Brain microvascular endothelial cell (primary cell): ENCODE data around the gene LTBP1.

Experiments used
- DNase-seq: peaks from one replicate; pipeline ENCODE4 v3.0.0-alpha.2; 2020
- H3K27ac ChIP-seq: fragments of 250-450 bp; sonication (Bioruptor Pico); 2 replicates; pipeline ENCODE4 v1.5.1; 2020; ENCODE audit warnings: mild to moderate bottlenecking, moderate library complexity
- H3K27me3 ChIP-seq: fragments of 250-450 bp; sonication (Bioruptor Pico); replicated peaks from 2 replicates; pipeline ENCODE4 v1.5.1; 2020; ENCODE audit warnings: mild to moderate bottlenecking
- H3K36me3 ChIP-seq: fragments of 250-450 bp; sonication (Bioruptor Pico); replicated peaks from 2 replicates; pipeline ENCODE4 v1.5.1; 2020; ENCODE audit warnings: mild to moderate bottlenecking
- H3K4me3 ChIP-seq: 2 replicates; pipeline ENCODE4 v1.5.1; 2011; ENCODE audit warnings: low read depth, mild to moderate bottlenecking, control low read depth, low read length, moderate library complexity
- in situ Hi-C: cut with HindIII; loops from 2 replicates; pipeline ENCODE4 v1.10.0; 2017; ENCODE audit warnings: low sequenced_read_pairs, low pct_ligation_motif_present
- TF ChIP-seq, protein P1 (sequence below): IDR thresholded peaks from 2 replicates; pipeline ENCODE4 v1.5.1; 2011; ENCODE audit warnings: low read depth, mild to moderate bottlenecking, moderate library complexity, low read length, control low read depth, inconsistent platforms; ENCODE audit errors: missing control alignments

Gene LTBP1

GRCh38 chr2:33060405-33060804 is 113.7 kb downstream of the LTBP1 start:
- no peaks in the 10 kb centered on the region for H3K27me3 ChIP-seq
- in situ Hi-C loops: no loop called here
- no peak for DNase-seq
- TF ChIP-seq, protein P1, sequence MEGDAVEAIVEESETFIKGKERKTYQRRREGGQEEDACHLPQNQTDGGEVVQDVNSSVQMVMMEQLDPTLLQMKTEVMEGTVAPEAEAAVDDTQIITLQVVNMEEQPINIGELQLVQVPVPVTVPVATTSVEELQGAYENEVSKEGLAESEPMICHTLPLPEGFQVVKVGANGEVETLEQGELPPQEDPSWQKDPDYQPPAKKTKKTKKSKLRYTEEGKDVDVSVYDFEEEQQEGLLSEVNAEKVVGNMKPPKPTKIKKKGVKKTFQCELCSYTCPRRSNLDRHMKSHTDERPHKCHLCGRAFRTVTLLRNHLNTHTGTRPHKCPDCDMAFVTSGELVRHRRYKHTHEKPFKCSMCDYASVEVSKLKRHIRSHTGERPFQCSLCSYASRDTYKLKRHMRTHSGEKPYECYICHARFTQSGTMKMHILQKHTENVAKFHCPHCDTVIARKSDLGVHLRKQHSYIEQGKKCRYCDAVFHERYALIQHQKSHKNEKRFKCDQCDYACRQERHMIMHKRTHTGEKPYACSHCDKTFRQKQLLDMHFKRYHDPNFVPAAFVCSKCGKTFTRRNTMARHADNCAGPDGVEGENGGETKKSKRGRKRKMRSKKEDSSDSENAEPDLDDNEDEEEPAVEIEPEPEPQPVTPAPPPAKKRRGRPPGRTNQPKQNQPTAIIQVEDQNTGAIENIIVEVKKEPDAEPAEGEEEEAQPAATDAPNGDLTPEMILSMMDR: no peak
- no peak overlapping the region for H3K27ac ChIP-seq
- no peaks in the 10 kb centered on the region for H3K36me3 ChIP-seq
- H3K4me3 ChIP-seq: no peak overlapping the region

DNA sequence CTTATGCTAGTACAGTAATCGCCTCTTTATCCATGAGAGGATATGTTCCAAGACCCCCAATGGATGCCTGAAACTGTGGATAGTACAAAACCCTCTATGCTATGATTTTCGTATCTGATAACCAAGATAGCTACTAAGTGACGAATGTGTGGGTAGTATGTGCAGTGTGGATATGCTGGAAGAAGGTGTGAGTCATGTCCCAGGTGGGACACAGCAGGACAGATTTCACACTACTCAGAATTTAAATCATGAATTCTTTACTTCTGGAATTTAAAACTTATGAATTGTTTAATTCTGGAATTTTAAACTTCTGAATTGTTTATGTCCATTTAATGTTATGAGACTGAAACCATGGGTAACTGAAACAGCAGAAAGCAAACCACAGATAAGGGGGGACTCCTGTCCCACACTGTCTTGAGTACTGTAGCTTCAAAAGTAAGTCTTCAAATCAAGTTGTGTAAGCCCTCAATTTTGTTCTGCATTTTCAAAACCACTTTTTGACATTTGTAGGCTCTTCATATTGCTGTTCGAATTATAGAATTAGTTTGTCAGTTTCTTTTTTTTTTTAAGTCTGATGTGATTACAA is 116.0 kb downstream of the LTBP1 start:
- TF ChIP-seq, protein P1: no peak
- in situ Hi-C loops: no loop called here

DNA sequence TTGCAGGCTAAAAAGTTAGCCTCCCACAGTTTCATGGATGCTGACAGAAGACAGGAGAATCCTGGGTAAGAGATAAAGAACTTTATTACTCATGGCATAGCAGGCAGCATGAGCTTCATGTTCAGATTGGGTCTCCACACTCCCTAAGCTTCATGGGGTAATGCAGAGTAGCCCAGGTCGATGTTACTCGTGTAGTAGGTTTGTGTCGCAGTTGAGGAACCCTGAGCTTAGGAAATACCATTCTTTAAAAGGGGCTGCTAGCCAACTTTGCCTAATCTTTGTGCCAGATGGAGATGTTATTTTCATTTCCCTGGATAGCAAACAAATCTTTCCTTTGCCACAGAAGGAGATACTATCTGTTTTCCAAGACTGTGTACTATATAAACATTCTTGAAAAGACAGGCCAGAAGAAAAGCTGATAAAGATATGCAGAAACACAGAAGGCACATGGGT is 117.6 kb downstream of the LTBP1 start:
- peak; percentile 10 for DNase-seq
- in situ Hi-C loops: no loop called here
- Histone ChIP-seq H3K4me3 (no peak overlapping the region), H3K27ac (no peak overlapping the region), H3K36me3 (no peaks in the 10 kb centered on the region), H3K27me3 (no peaks in the 10 kb centered on the region)
- TF ChIP-seq, protein P1: no peak

More for the DNA sequence above, 116.0 kb downstream of the LTBP1 start:
- no peaks in the 10 kb centered on the region for H3K27me3 ChIP-seq
- DNase-seq: peak; percentile 60
- no peaks in the 10 kb centered on the region for H3K36me3 ChIP-seq
- peak overlapping the region; percentile 7 for H3K27ac ChIP-seq
- H3K4me3 ChIP-seq: no peak overlapping the region

GRCh38 chr2:33067598-33067997 is 120.8 kb downstream of the LTBP1 start:
- Histone ChIP-seq H3K27ac (peak overlapping the region; percentile 15), H3K27me3 (no peaks in the 10 kb centered on the region), H3K4me3 (no peak overlapping the region), H3K36me3 (no peaks in the 10 kb centered on the region)
- no peak for DNase-seq
- TF ChIP-seq, protein P1: no peak
- in situ Hi-C loops: no loop called here

- Histone ChIP-seq H3K36me3 (no peaks in the 10 kb centered on the region), H3K4me3 (no peak overlapping the region), H3K27ac (peak overlapping the region; percentile 78), H3K27me3 (no peaks in the 10 kb centered on the region)
- TF ChIP-seq, protein P1: no peak
- in situ Hi-C loops: no loop called here
- peak; percentile 80 for DNase-seq
These were observed 121.5 kb downstream of the LTBP1 start for GRCh38 chr2:33068261-33068660.
